A172 (cell line): ENCODE measurements around the gene NMUR1. TPM values are rescaled to one million over a fixed set of nuclear protein-coding genes. Genes with fewer than 3 reads are reported as not detected.
A peak's percentile ranks its signal among the peaks of the same experiment; 100 is the strongest.

ENCODE experiments used
- DNase-seq: peaks from one replicate; pipeline ENCODE4 v3.0.0-alpha.2; 2015; ENCODE audit warnings: low spot score
- total RNA-seq: library from RNA; depleted of rRNA; stranded (reverse); fragments of >200 nt; shearing (Covaris generic); gene quantifications from 2 replicates; pipeline ENCODE4 v1.2.3, GENCODE V29; 2014

NMUR1 gene
- total RNA-seq, 1 experiment from 2014 or later = not detected

- no peak for DNase-seq
Measured at GRCh38 chr2:231552752-231553151, 22.5 kb upstream of the NMUR1 start.

GRCh38 chr2:231549446-231550239 is 19.4 kb upstream of the NMUR1 start:
- no peak for DNase-seq

GRCh38 chr2:231548752-231549151 is 18.5 kb upstream of the NMUR1 start:
- DNase-seq = no peak

GRCh38 chr2:231547315-231548110 is 17.3 kb upstream of the NMUR1 start:
- DNase-seq = no peak

- DNase-seq = no peak
Measured at GRCh38 chr2:231546014-231546715, 15.9 kb upstream of the NMUR1 start.

GRCh38 chr2:231545105-231545902 is 15.1 kb upstream of the NMUR1 start:
- DNase-seq = peak; percentile 79

GRCh38 chr2:231542136-231542535 is 11.9 kb upstream of the NMUR1 start:
- DNase-seq = no peak

- no peak for DNase-seq
Measured at GRCh38 chr2:231541645-231542044, 11.4 kb upstream of the NMUR1 start.

GRCh38 chr2:231539991-231540390 is 9.7 kb upstream of the NMUR1 start:
- DNase-seq = no peak

GRCh38 chr2:231535961-231536360 is 5.7 kb upstream of the NMUR1 start:
- DNase-seq = no peak

GRCh38 chr2:231533777-231534125 is 3.5 kb upstream of the NMUR1 start:
- DNase-seq = no peak

GRCh38 chr2:231533086-231533776 is 3.0 kb upstream of the NMUR1 start:
- no peak for DNase-seq

GRCh38 chr2:231532756-231533035 is 2.5 kb upstream of the NMUR1 start:
- no peak for DNase-seq

GRCh38 chr2:231531883-231532755 is 1.9 kb upstream of the NMUR1 start:
- no peak for DNase-seq

GRCh38 chr2:231531466-231531865 is 1.2 kb upstream of the NMUR1 start:
- DNase-seq = no peak

- no peak for DNase-seq
Measured at GRCh38 chr2:231528636-231529030, 1.6 kb downstream of the NMUR1 start.

- no peak for DNase-seq
Measured at GRCh38 chr2:231527955-231528635, 2.1 kb downstream of the NMUR1 start.

- no peak for DNase-seq
Measured at GRCh38 chr2:231527091-231527395, 3.2 kb downstream of the NMUR1 start.

- DNase-seq = no peak
Measured at GRCh38 chr2:231526341-231527090, 3.7 kb downstream of the NMUR1 start.
